HG03108 (cell line): ENCODE results near the gene ARF1.
A peak's percentile ranks its signal among the peaks of the same experiment; 100 is the strongest.

Source experiments
- ATAC-seq: cut with Tn5 transposase; IDR thresholded peaks from one replicate; pipeline ENCODE4 v1.9.1; 2021; ENCODE audit warnings: moderate library complexity; ENCODE audit not compliant: unreplicated experiment

ARF1 gene

DNA sequence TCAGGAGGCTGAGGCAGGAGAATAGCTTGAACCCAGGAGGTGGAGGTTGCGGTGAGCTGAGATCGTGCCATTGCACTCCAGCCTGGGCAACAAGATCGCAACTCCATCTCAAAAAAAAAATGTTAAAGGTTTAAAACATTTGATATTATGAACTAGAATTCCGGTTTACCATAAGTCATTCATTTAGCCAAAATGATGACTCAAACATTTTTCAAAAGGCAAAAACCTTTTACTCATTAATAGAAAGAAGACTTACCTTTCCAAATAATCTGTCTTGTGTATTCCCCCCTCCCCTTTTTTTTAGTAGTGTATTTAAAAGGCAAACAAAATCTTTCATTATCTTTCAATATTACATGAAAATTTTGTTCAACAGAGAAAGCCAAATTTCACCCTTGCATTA lies 34.8 kb downstream of the ARF1 start:
- ATAC-seq = no peak

DNA sequence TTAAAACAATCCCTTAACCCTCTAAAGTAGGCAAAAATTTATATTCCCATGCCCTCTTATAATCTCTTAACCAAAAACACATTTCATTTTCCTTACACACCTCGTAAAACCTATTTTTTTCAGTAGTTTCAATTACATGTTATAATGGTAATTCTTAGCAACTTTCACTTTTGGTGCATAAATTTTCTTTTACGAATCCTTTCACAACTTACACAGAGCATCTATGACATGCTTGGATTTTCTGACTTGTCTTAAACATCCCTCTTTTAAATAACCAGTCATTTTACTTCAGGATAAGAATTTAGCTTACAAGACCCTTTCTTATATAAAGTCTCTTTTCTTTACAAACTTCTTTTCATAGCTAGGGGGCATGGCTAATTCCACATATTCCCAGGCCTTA lies 35.5 kb downstream of the ARF1 start:
- no peak for ATAC-seq

DNA sequence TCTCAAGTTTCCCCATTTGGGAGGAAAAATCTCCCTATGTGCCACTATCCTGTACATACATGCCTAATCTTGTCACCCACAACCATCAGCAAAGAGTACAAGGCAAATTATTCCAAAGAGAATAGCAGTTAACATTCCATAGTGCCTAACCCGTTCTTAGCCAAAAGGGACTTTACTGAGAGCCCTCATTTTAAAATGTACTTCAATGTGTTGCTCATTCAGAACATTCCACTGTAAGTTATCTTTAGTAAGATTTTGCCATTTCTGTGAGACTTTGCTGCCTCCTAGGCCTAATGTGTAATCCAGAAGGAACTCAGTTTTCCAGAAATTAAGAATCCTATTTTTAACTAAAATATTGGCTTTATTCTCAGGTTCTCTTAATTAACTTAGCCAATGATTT lies 37.8 kb downstream of the ARF1 start:
- ATAC-seq = no peak

DNA sequence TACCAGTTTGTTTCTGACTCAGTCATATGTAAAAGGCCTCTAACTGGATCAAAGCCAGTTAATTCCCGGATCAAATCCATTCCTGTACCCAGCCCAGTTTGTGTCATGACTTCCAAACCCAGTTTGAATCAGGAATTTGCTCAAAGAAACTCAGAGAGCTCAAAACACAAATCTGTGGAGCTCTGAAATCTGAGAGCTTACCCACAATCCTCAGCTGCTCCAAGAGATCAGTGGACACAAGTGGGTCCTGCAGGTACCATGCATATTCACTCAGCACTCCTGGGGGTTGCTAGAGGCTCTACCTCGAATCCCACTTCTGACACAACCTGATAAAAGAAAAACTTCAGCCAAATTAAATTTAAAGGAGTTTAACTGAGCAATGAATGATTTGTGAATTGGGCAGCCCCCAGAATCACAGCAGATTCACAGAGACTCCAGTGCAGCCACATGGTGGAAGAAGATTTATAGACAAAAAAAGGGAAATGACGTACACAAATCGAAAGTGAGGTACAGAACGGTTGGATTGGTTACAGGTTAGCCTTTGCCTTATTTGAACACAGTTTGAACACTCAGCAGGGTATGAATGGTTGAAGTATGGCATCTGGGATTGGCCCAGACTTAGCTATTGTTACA lies 38.5 kb downstream of the ARF1 start:
- ATAC-seq = no peak

DNA sequence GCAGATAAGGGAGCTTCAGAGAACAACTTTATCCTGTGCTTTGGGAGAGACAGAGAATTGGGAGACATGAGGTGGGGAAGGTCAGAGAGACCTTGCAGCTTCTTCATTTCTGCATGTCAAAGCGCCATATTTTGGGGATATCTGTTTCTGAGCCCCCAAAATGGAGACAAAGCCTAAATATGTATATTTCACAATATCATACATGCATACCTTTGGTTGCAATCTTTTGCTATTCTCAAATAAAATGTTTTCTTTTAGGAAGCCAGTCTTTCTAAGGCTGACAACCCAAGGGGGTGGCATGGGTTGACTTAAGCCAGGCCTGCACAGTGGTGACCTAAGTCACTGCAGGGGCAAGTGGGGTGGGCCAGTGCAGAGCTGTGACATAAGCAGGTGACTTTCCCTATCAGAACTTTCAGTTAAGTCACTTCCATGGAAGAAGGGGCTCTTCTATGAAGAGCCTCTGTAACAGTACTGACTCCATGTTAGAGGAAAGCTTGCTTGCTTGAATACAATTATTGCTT lies 40.5 kb downstream of the ARF1 start:
- ATAC-seq = no peak

DNA sequence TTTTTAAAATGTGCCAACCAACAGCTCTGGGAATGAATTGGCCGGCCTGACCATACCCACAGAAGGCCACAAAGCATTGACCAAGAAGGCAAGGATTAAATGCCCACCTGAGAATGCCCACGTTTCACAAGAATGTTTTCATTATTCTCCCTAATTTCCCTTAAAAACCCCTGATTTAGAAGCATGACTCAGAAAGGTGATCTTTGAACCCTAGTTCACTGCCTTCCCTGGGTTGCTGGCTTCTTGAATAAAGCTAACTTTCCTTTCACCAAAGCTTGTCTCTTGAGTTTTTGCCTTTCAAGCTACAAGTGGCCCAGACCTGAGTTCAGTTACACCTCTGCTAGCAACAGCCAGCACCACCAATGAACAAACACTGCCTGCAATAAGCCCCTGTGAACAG lies 41.0 kb downstream of the ARF1 start:
- ATAC-seq = no peak

DNA sequence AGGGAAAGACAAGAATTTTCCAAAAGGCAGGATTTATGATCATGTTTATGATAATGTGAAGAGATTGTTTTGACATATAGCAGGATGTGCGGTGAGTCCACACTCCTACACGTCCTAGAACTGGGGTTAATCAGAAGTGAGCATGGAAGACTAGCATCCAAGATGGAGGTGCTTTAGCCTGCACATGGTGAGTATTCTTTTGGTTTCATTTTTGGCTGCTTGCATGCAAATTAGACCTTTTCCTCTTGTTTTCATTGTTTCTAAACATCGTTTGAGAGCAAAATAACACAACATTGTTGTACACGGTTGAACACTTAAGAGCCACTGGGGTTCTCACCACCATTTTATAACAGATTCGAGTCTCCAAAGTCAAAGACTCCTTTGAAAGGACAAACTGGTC lies 42.7 kb downstream of the ARF1 start:
- no peak for ATAC-seq

DNA sequence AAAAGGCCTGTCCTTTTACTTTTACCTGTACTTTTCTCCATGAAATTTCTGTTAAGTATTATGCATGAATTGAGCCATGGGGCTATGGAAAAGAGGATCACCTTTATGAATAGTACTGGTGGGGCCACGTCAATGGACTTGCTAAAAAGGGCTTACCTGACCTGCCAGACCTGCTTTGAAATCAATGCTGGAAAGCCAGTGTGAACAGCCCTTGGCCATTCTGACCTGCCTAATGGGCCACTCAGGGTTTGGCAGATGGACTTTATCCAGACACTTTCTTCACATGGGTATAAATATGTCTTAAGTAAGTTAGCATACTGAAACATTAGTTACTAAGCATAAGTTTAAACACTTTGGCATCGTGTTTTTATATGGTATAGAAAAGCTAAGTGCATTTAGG lies 49.3 kb downstream of the ARF1 start:
- no peak for ATAC-seq

DNA sequence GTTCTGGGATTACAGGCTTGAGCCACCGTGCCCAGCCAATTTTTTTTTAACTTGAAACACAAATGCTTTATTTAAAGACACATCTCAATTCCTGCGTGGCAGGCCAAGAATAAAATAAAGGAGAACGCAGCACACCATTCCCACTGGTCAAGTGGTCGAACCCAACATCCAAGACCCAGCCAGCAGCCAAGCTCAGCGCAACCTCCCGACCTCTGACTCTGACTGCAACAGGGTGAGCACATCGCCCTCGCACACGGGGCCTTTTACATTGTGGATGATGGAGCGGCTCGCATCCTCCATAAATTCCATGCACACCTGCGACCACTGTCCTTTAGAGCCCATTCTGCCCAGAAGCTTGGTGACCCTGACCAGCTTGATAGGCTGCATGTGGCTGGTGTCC lies 52.1 kb downstream of the ARF1 start:
- ATAC-seq = no peak

DNA sequence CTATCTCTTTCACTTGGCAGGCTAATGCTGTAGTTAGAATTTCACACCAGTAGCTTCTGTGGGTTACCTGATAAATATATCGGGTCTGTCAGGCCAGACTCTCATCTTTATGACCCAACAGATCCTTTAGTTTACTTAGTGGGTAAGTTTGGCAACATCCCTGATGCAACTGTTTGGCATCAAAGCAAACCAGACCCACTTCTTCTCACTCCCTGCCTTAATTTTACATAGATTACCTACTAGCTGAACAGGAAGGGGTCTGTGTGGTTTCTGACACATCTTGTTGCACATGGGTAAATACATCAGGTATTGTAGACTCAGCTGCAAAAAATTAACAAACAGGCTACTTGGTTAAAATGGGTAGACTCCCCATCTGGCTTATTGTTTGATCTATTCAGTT lies 54.4 kb downstream of the ARF1 start:
- ATAC-seq = no peak

DNA sequence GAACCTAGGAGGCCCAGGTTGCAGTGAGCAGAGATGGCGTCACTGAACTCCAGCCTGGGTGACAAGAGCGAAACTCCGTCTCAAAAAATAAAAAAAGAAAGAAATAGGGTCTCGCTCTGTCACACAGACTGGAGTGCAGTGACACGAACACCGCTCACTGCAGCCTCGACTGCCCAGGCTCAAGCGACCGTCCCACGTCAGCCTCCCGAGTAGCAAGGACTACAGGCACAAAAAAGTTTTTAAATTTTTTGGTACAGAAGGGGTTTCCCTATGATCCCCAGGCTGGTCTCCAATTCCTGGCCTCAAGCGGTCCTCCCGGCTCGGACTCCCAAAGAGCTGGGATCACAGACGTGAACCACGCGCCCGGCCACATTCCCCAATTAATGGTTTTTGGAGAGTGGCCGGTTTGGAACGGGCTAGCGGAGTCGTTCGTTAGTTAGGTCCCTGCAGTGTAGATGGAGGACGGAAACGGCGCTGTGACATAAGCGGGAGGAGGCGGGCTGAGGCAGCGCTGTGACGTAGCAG lies 57.0 kb downstream of the ARF1 start:
- ATAC-seq = no peak

DNA sequence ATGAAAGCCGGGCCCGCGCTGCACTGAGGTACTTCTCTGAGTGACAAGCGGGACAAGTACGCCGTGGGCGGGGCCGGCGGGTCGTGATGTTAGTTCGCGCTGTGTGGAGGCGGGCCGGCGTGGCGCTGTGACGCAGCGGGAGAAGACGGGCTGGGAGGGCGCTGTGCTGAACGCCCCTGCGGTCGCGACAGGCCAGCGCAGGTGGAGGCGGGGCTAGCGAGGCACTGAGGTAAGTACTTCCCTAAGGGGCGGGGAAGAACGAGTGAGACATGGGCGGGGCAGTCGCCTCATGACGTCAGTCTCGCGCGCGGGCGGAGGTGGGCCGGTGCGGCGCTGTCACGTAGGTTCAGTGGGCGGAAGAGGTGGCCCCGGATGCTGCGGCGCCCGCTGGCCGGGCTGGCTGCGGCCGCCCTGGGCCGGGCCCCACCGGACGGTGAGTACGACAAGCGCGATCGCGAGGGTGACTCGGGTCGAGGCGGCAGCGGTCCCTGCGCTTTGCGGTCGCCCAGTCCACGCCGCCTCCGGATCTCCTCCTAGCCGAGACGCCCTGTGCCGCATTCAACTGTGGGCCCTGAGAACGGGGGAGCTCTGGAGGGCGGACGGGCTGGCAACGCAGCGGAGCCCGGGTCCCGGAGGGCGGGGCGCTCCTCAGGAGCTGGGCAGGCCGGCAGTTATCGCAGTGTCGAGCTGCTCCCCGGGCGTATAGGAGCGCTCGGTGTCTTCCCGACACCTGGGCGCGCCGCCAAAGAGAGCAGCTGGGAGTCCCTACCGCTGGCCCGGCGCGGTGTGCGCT lies 57.6 kb downstream of the ARF1 start, which contains the start of gene GUK1:
TSS of gene GUK1 (plus strand) at position 349 of the 793 bp plus-strand sequence. CDS start at position 373, 24 bp downstream.
- peak; percentile 91 for ATAC-seq

DNA sequence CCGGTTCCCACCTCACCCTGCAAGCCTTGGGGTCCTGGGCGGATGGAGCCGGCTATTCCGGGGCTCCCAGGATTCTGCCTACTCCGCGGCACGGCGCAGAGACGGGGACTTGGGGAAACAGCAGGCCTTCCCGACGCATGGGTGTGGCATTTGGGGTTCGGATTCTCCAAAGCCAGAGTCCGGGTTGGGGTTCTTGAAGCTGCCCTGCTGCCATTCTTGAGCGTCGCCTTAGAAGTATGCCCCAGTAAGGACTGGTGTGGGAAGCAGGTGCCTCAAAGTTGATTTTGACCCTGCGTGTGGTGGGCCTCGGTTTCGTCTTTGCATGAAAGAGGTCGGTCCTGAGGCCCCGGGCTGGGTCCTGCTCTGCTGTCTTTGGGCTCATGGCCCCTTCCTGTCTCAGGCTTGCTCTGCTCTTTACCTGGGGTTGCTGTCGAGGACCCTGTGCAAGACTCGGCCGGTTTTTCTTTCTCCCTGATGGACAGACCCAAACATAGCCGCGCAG lies 58.3 kb downstream of the ARF1 start:
- peak; percentile 0 for ATAC-seq

DNA sequence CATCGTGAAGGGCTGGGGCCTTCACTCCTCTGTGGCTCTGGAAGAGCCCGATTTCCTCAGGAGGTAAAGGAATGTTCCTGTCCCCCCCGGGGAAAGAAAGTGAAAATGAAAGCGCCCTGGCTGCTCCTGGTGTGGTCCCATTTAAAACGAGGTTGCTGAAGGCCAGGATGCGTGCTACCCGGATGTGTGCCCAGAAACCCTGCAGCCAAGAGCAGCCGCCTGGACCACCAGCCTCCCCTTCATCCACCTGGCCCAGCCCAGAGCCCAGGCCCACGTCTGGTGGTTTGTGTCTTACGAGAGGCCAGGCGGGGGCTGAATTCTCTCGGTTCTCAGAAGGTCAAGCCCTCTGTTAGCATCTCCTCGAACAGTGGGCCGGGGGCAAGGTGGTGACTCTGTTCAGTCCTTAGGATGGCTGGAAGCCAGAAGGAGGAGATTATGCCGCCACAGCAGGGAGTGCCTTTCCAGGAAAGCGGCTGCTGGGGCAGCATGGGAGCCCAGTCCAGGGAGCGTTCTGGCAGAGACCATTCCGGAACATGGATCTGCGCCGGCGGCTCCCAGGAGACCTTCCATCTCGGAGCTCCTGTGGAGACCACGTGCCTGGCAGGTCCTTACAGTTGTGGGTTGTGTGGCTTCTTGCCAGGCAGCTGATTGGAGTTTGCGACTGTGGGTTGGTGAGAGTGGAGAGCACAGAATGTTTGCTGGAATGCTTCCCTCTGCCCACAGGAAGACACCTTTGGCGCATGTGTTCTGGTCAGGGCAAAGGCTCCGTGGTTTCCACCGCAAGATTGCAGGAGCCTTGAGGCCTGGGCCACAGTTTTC lies 58.9 kb downstream of the ARF1 start:
- ATAC-seq = no peak

DNA sequence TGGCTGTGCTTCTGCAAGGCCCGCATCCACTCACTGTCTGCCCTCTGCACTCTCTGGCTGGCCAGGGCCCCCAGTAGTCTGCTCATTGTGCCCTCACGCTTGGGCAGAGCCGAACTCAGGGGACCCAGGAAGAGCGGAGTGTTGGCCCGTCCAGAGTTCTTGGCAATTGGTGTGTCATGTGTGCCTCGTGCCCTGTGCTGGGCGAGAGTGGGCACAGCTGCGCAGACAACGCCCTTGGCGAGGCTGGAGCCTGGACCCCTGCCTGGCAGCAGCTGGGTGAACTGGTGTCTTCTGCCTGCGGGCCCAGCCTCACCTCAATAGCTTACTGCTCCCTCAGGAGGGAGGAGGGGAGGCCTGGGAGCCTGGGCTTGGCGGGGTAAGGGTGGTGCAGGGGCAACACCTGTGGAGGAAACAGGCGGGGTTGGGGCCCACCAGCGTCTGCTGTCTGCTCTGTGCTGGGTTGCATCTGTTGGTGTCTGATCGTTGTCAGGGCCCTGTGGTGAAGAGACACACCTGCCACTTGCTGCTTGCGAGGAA lies 59.7 kb downstream of the ARF1 start:
- no peak for ATAC-seq

DNA sequence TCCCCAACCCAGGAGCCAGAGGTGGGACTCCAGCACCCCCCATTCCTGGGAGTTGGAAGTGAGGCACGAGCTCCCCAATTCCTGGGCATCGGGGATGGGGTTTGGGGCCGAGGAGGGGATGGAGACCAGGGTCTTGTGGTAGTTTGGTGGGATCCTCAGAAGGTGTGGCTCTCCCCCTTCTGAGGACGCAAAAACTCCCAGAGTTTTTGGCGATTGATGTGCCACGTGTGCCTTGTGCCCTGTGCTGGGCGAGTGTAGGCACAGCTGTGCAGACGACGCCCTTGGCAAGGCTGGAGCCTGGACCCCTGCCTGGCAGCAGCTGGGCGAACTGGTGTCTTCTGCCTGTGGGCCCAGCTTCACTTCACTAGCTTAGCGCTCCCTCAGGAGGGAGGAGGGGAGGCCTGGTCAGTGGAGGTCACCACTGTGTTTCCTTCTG lies 60.2 kb downstream of the ARF1 start:
- ATAC-seq = no peak

DNA sequence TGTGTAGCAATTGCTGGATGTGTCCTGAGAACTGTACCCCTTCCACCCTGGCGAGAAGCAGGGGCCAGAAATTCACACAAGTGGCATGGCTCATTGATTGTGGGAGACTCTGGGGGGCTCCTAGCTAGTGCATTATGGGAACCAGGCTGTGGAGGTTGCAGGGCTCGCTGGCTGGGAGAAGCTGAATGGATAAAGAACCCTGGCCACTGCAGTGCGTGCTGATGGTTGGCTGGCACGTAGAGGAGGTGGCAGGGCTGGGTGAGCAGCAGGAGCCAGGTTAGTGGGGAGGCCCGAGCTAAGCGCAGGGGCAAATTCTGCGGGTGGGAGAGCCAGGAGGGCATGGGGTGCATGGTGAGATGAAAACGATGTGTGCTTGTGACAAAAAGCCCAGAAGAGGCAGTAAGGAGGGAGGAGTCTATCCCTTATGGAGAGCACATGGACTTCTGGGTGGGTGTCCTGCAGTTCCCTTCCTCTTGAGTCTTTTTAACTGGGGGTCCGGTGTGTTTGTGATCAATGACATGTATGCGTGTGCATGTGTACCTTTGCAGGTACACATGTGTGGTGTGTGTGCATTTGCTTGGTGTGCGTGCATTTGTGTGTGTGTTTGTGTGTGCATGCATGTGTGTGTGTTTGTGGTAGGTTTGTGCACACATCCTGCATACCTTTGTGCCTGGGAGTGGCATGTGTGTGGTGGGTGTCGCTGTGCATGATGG lies 61.1 kb downstream of the ARF1 start:
- no peak for ATAC-seq

DNA sequence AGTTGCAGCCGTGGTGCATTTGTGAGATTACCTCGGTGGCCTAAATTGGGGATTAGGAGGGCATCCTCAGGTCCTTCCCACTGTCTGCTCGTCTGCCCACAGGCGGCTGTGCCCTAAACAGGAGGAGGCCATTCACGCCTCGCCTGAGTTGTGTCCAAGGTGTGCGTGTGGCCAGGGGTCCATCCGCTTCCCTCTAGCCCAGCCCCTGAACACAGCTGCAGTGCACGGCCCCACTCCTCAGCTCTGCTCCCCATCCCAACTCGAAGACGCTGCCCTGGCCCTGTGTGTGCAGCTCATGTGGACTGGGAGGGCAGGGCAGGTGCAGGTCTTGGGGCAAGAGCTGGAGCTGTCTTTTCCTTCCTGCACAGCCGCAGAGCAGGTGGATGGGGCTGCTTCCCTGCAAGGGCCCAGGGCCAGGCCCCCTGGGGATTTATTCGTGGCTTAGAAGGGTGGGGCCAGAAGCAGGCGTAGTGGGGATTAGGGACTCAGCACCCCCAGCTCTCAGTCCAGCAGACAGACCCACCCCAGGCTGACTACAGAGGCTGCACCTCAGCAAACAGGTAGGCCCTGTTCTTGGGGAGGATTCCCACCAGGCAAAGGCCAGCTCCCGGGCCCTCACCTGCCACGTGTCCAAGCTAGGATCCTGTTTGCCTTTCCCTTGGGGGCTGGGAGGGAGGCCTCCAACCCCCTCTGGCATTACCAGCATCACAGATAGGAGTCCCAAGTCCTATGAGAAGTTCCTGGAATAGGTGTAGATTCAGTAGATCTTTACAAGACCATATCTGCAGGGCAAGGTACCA lies 61.9 kb downstream of the ARF1 start:
- no peak for ATAC-seq

DNA sequence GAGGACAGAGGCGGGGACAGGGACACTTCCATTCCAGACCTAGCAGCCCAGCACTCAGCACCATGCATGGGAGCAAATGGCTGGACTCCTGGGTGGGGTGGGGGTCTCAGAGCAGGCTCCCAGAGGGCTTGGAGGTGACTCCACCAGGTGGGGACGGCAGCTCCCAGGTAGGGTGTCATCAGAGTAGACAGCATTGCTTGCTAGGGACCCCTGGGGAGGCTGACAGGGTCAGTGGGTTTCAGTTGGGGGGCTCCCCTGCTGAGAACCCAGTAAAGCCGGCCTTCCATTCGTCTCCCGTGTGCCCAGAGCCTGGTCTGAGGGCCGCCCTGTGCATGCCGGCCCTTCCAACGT lies 62.5 kb downstream of the ARF1 start:
- no peak for ATAC-seq
